HG03575 (cell line): ENCODE measurements around the gene CPLANE1.
A peak's percentile ranks its signal among the peaks of the same experiment; 100 is the strongest.
"Not testable (repeated sequence)": the region's sequence is repeated elsewhere in the genome, so short reads cannot be mapped to it uniquely, and the experiment has no call there.

Experiments used
- ATAC-seq: cut with Tn5 transposase; IDR thresholded peaks from one replicate; pipeline ENCODE4 v1.9.1; 2021; ENCODE audit not compliant: unreplicated experiment, insufficient number of reproducible peaks, low FRiP score; ENCODE audit errors: extremely low read depth

Gene CPLANE1

DNA sequence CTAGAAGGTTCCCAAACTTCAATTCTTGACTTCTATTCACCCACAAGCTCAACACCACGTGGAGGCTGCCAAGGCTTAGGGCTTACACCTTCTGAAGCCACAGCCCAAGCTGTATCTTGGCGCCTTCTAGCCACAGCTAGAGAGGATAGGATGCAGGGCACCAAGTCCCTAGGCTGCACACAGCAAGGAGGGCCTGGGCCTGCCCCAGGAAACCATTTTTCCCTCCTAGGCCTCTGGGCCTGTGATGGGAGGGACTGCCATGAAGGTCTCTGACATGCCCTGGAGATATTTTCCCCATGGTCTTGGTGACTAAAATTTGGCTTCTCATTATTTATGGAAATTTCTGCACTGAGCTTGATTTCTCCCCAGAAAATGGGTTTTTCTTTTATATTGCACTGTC lies 112.5 kb downstream of the CPLANE1 start:
- ATAC-seq: no peak

DNA sequence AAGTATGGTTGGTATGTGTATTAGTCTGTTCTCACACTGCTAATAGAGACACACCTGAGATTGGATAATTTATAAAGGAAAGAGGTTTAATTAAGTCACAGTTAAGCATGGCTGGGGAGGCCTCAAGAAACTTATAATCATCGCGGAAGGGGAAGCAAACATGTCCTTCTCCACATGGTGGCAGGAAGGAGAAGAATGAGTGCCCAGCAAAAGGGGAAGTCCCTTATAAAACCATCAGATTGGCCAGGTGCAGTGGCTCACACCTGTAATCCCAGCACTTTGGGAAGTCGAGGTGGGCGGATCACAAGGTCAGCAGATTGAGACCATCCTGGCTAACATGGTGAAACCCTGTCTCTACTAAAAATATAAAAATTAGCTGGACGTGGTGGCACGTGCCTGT lies 113.9 kb downstream of the CPLANE1 start:
- ATAC-seq: not testable (repeated sequence)

DNA sequence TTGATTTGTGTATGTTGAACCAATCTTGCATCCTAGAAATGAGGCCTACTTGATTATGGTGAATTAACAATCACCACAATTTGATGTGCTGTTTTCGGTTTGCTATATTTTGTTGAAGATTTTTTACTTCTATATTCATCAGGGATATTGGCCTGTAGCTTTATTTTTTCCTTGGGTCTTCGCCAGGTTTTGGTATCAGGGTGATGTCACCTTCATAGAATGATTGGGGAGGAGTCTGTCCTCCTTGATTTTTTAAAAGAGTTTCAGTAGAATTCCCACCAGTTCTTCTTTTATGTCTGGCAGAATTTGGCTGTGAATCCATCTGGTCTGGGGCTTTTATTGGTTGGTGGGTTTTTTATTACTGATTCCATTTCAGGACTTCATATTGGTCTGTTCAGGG lies 115.2 kb downstream of the CPLANE1 start:
- ATAC-seq: no peak

DNA sequence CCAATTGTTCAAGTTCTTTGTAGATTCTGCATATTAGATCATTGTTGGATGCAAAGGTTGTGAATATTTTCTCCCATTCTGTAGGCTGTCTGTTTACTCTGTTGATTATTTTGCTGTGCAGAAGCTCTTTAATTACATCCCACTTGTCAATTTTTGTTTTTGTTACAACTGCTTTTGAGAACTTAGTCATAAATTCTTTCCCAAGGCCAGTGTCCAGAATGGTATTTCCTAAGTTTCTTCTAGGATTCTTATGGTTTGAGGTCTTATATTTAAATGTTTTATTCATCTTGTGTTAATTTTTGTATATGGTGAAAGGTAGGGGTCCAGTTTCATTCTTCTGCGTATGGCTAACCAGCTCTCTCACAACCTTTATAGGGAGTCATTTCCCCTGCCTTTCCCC lies 116.5 kb downstream of the CPLANE1 start:
- no peak for ATAC-seq

DNA sequence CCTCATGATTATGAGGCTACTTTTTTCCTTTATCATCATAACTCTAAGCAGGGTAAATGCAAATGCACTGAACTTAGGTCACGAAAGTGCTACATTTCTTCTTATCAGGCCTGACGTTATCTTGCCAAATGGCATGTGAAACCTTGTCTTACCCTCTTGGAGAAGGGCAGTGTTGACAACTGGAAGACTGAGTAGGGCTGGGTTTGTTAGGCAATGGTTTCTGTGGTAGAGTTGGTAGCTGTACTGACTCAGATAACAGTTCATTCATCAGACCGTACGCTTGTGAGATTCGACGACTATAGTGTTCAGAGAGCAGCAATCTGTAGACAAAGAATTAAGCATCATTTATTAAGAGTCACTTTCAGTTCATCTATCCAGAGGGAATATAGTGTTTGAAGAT lies 127.7 kb downstream of the CPLANE1 start:
- no peak for ATAC-seq

DNA sequence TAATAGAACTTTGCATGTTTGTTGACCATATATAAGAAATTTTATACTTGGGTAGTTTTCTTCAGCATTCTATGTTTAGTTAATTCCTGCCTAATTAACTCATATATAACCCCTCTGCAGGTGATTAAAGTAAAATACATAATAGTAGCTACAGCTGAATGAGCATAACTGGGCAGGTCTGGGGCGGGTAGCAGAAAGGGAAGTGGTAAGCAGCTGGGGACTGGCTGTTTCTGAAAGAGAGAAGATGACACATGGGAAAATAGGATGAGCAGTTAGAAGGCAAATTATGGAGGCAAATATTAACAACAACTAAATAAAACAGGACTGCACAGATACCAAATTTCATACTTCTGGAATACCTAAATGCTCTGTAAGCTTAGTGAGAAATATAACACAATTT lies 128.1 kb downstream of the CPLANE1 start:
- ATAC-seq: no peak

DNA sequence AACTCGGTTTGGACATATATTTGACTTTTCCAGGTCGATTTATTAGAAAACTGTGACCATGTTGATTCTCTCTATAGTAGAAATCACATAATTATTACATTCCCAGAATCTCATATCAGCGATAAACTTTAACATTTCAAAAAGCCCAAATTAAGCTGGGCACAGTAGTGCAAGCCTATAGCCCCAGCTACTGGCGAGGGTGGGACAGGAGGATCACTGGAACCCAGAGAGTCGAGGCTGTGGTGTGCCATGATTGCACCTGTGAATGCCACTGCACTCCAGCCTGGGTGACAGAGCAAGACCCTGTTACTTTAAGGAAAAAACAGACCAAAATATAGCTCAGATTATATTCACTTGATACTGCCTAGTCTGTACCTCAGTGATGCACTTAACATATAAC lies 128.9 kb downstream of the CPLANE1 start:
- ATAC-seq: no peak

DNA sequence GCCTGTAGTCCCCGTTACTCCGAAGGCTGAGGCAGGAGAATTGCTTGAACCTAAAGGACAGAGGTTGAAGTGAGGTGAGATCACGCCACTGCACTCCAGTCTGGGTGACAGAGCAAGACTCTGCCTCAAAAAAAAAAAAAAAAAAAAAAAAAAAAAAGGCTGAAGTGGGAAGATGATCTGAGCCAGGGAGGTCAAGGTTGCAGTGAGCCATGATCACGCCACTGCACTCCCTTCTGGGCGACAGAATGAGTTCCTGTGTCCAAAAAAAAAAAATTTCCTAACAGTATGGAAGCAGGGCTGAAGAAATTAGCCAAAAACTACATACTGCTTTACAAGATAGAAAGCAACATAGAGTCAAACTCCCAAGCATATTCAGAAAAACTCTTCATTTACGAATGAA lies 132.8 kb downstream of the CPLANE1 start:
- no peak for ATAC-seq

DNA sequence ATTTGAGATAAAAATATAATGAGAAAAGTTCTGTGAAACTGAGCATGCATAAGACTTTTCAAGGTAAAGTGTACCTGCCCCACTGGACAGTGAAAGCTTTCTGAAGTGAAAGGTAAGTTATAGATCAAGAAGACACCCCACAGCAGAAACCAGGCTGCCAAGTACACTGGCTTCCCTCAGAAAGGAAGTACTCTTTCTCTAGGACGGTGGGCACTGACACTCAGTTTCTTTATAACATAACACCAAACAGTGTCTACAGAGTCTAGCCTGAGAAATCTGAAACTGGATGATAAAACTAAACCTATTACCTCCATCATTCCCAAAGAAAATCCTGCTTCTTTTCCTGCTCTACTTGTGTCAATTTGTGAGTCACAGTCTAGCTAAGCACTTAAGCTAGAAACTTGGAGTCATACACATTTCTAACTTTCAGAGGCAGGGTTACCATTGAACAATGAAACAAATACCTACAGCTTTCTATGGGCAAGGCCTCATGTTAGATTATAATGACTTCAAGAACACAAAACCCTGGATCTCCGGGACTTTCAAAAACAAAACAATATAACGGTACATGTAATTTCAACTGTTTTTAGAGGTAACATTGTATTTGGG lies 136.7 kb downstream of the CPLANE1 start:
- no peak for ATAC-seq

DNA sequence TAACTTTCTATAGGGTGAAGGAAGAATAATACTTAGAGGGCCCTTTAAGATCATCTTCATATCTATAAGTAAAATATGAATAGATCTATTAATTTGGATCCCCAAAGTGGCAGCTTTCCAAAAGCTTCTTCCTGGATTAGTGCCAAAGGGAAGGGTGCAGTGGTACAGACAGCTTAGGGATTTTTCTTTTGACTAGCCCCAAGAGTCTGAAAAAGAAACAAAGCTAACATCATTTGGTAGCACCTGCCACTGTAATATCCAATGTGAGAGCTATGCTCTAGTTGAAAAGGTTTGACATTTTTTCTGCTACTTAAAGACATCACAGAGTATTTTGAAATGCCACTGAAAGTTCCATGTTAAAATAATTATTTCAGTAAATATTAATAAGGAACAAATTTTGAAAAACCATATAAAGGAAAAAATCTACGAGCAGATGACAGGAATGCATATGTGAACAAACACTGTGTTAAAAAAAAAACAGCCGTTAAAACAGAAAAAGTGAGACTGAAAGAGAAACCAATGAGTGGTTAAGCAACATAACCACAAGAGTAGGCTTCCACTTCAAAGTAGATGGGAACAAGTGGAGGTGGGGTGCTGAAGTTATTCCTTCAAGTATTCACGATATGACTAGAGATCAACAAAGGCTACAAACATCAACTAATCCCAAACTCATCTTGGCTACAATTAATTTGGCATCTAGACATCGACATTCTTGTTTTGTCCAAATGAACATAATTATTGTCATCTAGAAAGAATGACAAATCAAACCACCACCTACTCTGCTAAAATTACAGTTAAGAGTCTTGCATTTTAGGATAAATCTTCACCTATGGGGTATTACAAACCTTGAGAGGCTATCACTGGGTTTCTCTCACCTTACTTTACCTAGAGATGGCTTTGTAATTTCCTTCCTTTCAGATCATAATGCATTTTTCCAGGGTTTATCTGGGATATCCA lies 137.5 kb downstream of the CPLANE1 start:
- ATAC-seq: peak; percentile 70

DNA sequence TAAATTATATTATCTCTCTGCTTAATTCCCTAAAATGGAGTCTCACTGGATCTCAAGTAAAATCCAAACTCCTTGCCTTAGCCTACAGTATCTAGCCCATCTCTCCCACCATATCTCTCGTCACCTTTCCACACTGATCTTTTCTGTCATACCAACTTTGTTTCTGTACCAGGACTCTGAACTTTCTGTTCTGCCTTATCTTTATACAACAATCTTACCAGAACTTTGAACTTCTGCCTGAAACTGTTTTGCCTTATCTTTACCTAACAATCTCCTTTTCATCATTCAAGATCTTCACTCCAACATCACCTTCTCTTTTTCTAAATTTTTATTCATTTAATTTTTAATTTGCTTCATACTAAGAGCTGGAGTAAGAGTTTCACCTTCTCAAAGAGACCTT lies 139.0 kb downstream of the CPLANE1 start:
- no peak for ATAC-seq

DNA sequence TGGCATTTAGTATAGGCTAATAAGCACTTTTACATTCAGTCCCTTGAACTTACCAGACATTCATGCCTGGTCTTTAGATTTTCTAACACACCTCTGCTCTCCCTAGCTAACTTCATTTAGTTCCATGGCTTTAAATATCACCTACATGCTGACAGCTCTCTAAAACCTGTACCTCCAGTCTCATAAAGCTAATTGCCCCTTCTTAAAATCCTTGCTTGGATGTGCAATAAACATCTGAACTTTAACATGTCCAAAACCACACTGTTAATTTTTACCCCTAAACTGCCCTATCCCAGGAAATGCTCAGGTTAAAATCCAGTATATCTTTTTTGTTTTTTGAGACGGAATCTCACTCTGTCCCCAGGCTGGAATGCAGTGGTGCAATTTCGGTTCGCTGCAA lies 139.8 kb downstream of the CPLANE1 start:
- ATAC-seq: no peak

DNA sequence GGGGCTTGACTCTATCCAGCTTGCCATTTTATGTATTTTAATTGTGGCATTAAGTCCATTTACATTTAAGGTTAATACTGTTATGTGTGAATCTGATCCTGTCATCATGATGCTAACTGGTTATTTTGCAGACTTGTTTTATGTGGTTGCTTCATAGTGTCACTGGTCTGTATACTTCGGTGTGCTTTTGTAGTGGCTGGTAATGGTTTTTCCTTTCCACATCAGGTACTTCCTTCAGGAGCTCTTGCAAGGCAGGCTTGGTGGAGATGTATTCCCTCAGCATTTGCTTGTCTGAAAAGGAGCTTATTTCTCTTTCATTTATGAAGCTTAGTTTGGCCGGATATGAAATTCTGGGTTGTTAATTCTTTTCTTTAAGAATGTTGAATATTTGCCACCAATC lies 145.9 kb downstream of the CPLANE1 start:
- ATAC-seq: no peak

DNA sequence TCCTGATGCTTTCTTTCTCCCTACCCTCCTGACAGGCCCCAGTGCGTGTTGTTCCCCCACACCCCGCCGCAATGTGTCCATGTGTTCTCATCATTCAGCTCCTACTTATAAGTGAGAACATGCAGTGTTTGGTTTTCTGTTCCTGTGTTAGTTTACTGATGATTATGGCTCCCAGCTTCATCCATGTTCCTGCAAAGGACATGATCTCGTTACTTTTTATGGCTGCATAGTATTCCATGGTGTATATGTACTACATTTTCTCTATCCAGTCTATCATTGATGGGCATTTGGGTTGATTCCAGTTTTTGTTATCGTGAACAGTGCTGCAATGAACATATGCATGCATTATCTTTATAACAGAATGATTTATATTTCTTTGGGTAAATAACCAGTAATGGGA lies 149.9 kb downstream of the CPLANE1 start:
- ATAC-seq: not testable (repeated sequence)

DNA sequence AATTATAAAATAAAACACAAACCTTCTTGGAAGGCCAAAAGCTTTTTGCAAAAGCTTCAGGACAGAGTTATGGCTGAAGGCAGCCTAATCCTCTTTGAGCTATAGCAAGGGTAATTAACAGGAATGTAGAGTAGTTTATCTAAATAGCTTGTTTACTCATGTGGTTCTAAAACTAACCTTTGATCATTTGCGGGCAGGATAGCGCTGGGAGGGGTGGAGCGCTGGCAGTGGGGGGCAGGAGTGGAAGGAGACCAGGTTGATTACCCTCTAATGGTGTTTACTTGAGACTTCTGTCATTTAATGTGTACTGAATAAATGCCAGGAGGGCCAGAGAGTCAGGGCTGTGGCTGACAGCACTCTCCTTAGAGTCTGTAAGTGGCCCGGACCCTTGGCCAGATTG lies 155.4 kb downstream of the CPLANE1 start:
- ATAC-seq: not testable (repeated sequence)

DNA sequence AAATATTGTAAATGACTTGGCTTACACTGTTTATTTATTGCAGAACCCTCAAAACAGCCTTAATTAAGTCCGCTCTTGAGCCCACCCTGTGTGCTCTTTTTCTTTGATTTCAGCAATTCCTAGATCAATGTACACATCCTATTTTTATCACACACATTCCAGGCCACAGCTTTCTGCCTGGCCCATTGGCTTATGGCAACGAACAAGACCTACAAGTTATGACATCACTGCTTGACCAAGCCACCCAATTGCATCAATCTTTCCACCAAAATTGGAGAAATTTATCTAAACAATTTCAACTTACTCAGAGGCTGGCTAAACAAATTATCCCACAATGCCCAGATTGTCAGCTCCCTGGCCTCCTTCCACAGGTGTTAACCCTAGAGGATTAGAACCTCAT lies 158.4 kb downstream of the CPLANE1 start:
- ATAC-seq: no peak

DNA sequence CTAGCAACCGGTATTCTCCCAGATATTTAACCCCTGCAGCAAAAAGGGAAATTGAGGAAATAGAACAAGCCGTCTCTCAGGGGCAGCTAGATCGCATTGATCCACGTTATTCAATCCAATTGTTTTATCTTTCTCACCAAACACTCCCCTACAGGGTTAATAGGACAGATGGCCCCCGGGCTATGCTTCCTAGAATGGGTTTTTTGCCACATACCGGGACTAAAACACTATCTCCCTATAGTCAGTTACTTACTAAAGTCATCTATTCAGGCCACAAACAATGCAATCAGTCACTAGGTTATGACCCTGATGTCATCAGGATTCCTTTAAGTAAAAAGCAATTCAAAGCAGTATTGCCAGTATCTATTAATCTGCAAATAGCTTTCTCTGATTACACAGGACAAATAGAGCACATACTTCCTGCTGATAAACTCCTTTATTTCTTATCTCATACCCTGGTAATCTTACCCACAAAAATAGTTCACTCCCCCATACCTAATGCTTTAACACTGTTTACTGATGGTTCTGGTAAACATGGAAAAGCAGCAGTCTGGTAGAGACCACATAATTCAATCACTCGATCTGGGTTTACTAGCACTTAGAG lies 159.0 kb downstream of the CPLANE1 start:
- ATAC-seq: no peak

DNA sequence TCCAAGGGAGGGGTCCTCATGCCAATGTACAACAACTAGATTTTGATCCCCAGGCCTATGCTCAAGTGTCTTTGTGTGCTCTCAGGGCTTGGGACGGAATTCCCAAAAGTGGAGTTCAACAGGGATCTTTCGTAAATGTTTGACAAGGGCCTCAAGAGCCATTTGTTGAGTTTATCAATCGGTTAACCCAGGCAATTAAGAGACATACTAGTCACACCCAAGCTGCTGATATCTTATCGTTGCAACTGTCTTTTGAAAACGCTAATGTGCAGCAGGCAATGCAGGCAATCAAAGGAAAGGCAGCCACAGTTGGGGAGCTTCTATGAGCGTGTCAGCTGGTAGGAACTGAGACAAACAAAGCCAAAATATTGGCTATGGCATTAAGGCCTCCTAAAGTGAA lies 161.2 kb downstream of the CPLANE1 start:
- ATAC-seq: no peak

DNA sequence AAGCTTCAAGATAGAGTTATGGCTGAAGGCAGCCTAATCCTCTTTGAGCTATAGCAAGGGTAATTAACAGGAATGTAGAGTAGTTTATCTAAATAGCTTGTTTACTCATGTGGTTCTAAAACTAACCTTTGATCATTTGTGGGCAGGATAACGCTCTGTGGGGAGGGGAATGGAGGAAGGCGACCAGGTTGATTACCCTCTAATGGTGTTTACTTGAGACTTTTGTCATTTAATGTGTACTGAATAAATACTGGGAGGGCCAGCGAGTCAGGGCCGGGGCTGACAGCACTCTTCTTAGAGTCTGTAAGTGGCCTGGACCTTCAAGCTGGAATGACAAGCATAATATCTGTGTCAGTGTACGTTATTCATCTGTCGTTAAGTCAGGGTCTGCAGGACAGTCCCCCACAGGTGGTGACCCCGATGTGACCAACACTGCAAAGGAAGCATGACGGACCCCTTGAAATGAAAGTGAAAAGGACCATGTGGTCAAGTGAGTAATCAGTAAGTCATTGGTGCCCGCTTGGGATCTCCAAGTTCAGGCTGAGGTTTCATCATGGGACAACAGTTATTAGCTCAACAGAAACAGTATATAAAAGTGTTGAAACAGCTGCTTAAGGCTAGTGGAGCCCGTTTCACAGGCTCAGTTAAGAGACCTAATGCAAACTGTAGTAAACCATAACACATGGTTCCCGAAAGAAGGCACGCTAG lies 162.6 kb downstream of the CPLANE1 start:
- no peak for ATAC-seq

DNA sequence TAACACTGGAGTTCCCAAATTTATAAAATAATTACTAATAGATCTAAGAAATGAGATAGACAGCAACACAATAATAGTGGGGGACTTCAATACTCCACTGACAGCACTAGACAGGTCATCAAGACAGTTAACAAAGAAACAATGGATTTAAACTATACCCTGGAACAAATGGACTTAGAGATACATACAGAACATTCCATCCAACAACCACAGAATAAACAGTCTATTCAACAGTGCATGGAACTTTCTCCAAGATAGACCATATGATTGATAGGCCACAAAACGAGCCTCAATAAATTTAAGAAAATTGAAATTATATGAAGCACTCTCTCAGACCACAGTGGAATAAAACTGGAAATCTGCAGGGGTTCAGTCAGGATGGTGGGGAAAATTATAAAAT lies 163.2 kb downstream of the CPLANE1 start:
- not testable (repeated sequence) for ATAC-seq
